Panc1 (cell line): ENCODE data around the gene ABCC11. TPM values are rescaled to one million over a fixed set of nuclear protein-coding genes. Genes with fewer than 3 reads are reported as not detected.

Experiments used
- ATAC-seq: fragments of 200-7000 bp; cut with Tn5 transposase; 2 replicates; pipeline ENCODE4 v1.9.1; 2020; ENCODE audit warnings: mild to moderate bottlenecking, moderate library complexity
- BruUV-seq: library from RNA; stranded (reverse); fragments of 400-500 nt; replicated peaks from 2 replicates; lab custom pipeline; 2021; lab: Mats Ljungman, UMichigan
- CTCF ChIA-PET: fragments of 300-600 bp; sonication (Branson Sonifier 250); formaldehyde crosslinking; loops from one replicate; lab custom pipeline; 2022; ENCODE audit warnings: antibody characterized with exemption; lab: Charles Lee
- POLR2A ChIA-PET: fragments of 300-600 bp; sonication (Branson Sonifier 250); formaldehyde crosslinking; loops from one replicate; lab custom pipeline; 2022; ENCODE audit warnings: antibody characterized with exemption; lab: Charles Lee
- DNase-seq: peaks from one replicate; pipeline ENCODE4 v3.0.0-alpha.2; 2010; ENCODE audit warnings: low read depth, low spot score
- H3K27ac ChIP-seq: 2 replicates; pipeline ENCODE4 v1.5.1; 2011; ENCODE audit warnings: mild to moderate bottlenecking, low read length, inconsistent platforms
- H3K27me3 ChIP-seq: fragments of 200-500 bp; sonication (Bioruptor generic); 2 replicates; pipeline ENCODE4 v1.6.0; 2014; ENCODE audit warnings: low read length, inconsistent platforms; ENCODE audit not compliant: control insufficient read depth, insufficient read depth
- H3K36me3 ChIP-seq: fragments of 200-500 bp; sonication (Bioruptor generic); 2 replicates; pipeline ENCODE4 v1.5.1; 2014; ENCODE audit warnings: inconsistent platforms, mild to moderate bottlenecking, low read length, moderate library complexity; ENCODE audit not compliant: control insufficient read depth, insufficient read depth
- H3K4me1 ChIP-seq: 2 replicates; pipeline ENCODE4 v1.5.1; 2011; ENCODE audit warnings: inconsistent platforms, mild to moderate bottlenecking, low read length, moderate library complexity; ENCODE audit not compliant: control insufficient read depth, insufficient read depth
- H3K4me3 ChIP-seq, 2 experiments: 2 replicates each; pipeline ENCODE4 v1.5.1; 2011 to 2012; ENCODE audit warnings: low read depth in 2 of 2, low read length in 2 of 2, mild to moderate bottlenecking in 2 of 2, inconsistent platforms in 1 of 2, moderate library complexity in 1 of 2
- H3K9me3 ChIP-seq: fragments of 200-500 bp; sonication (Bioruptor generic); 2 replicates; pipeline ENCODE4 v1.5.1; 2014; ENCODE audit warnings: low read depth, mild to moderate bottlenecking, inconsistent platforms, low read length, moderate library complexity; ENCODE audit not compliant: control insufficient read depth, insufficient read depth
- CTCF ChIP-seq: fragments of 450-650 bp; IDR thresholded peaks from 2 replicates; pipeline ENCODE4 v1.5.1; 2017; ENCODE audit warnings: mild to moderate bottlenecking
- POLR2AphosphoS5 ChIP-seq: IDR thresholded peaks from 2 replicates; pipeline ENCODE4 v1.6.1; 2012; ENCODE audit warnings: mild to moderate bottlenecking, low read depth, low read length, moderate library complexity
- REST ChIP-seq, 2 experiments: IDR thresholded peaks; 2 replicates each; pipeline ENCODE4 v1.6.1; 2011 to 2012; ENCODE audit warnings: low read depth in 2 of 2, control low read depth in 1 of 2, low read length in 1 of 2, mild to moderate bottlenecking in 1 of 2, moderate library complexity in 1 of 2; ENCODE audit not compliant: insufficient read depth in 1 of 2
- SIN3A ChIP-seq: IDR thresholded peaks from 2 replicates; pipeline ENCODE4 v1.6.1; 2012; ENCODE audit warnings: low read depth, mild to moderate bottlenecking, low read length, moderate library complexity, borderline replicate concordance; ENCODE audit not compliant: insufficient read depth
- TCF7L2 ChIP-seq: IDR thresholded peaks from 2 replicates; pipeline ENCODE4 v1.6.1; 2011; ENCODE audit warnings: mild to moderate bottlenecking, low read depth, low read length, inconsistent platforms
- in situ Hi-C: cut with HindIII; loops from 2 replicates; pipeline ENCODE4 v1.10.0; 2016; ENCODE audit warnings: low sequenced_read_pairs, low pct_unique_long_range_greater_than_20kb
- intact Hi-C: fragments of 100-400 bp; cut with micrococcal nuclease; formaldehyde crosslinking; loops from one replicate; pipeline ENCODE4 v1.10.0; 2022; ENCODE audit not compliant: unreplicated experiment
- total RNA-seq: library from RNA; stranded (reverse); gene quantifications from one replicate; pipeline ENCODE4 v1.2.1, GENCODE V29; 2021; ENCODE audit not compliant: unreplicated experiment

ABCC11 gene
- total RNA-seq, 1 experiment from 2014 or later: not detected

DNA sequence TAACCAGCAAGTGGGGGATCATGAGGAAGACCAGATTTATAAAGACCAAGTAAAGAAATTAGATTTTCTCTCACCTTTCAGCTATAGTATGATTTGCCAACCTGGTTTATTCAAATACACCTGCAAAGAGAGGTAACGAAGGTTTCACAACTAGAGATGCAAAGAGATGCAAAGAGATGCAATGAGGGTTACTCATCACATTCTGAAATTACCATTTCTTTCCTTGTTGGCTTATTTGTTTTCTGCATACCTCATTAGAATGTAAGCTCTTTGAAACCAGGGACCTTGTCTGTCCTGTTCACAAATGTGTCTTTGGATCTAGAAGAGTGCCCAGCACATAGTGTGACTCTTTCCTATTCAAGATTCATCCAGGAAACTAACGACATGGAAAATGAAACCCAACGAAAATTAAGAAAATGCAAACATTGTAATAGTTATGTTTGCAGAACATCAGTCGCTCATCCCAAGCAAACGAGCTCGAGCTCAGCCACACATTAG, 12.2 kb downstream of the ABCC11 start:
- H3K4me1 ChIP-seq: no peaks in the 10 kb centered on the region
- no TSS peak for BruUV-seq
- H3K27ac ChIP-seq: no peak overlapping the region
- ChIA-PET POLR2A (no interaction called here), CTCF (no interaction called here)
- no peak for TF ChIP-seq POLR2AphosphoS5
- TF ChIP-seq SIN3A: no peak
- TF ChIP-seq REST (IDR thresholded peaks at IDR 0.05; ENCODE audit: insufficient read depth in 1 of 2, low read depth in 2 of 2, low read length in 1 of 2): no peak
- TF ChIP-seq TCF7L2: no peak
- no peak for TF ChIP-seq CTCF
- no peak for ATAC-seq
- intact Hi-C loops (no loop called here), in situ Hi-C loops (no loop called here)
- H3K36me3 ChIP-seq: no peaks in the 10 kb centered on the region
- H3K4me3 ChIP-seq: no peak overlapping the region
- no peaks in the 10 kb centered on the region for H3K9me3 ChIP-seq
- H3K27me3 ChIP-seq: no peaks in the 10 kb centered on the region
- no peak for DNase-seq

- ATAC-seq: no peak
- Histone ChIP-seq H3K4me1 (no peaks in the 10 kb centered on the region), H3K4me3 (no peak overlapping the region), H3K27ac (no peak overlapping the region), H3K27me3 (no peaks in the 10 kb centered on the region), H3K9me3 (no peaks in the 10 kb centered on the region), H3K36me3 (no peaks in the 10 kb centered on the region)
- no TSS peak for BruUV-seq
- intact Hi-C loops: no loop called here
- no peak for DNase-seq
- TF ChIP-seq SIN3A (no peak), POLR2AphosphoS5 (no peak), REST (IDR thresholded peaks at IDR 0.05; ENCODE audit: insufficient read depth in 1 of 2, low read depth in 2 of 2, low read length in 1 of 2) (no peak), TCF7L2 (no peak), CTCF (no peak)
- CTCF ChIA-PET: no interaction called here
- POLR2A ChIA-PET: no interaction called here
- in situ Hi-C loops: no loop called here
These were observed 12.7 kb downstream of the ABCC11 start for GRCh38 chr16:48234630-48235029.
